Measurements from ENCODE around the gene ERFL.

DNA sequence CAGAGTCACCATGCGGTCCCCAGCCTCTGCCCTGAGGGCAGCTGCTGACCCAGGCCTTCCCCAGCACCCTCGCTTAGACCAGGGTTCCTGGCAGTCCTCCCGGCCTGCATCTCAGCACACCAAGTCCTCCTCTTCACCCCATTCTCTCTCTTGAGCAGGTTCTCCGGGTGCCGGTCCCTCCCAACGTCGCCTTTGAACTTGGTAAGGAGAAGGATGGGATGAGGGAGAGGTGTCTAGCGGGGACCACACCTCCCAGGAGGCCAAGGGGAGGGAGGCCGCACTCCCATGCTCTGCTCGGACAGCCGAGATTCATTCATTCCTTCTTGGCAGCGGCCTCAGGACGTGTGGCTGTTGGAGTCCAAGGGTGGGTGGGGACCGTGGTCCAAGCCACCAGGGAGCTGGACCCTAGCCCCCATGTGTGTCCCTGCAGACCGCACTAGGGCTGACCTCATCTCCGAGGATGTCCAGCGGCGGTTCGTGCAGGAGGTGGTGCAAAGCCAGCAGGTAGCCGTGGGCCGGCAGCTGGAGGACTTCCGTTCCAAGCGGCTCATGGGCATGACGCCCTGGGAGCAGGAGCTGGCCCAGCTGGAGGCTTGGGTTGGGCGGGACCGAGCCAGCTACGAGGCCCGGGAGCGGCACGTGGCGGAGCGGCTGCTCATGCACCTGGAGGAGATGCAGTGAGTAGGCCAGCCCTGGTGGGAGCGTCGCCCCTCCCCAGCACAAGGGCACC lies 35.9 kb downstream of the ERFL start:
- TF ChIP-seq, protein P1, sequence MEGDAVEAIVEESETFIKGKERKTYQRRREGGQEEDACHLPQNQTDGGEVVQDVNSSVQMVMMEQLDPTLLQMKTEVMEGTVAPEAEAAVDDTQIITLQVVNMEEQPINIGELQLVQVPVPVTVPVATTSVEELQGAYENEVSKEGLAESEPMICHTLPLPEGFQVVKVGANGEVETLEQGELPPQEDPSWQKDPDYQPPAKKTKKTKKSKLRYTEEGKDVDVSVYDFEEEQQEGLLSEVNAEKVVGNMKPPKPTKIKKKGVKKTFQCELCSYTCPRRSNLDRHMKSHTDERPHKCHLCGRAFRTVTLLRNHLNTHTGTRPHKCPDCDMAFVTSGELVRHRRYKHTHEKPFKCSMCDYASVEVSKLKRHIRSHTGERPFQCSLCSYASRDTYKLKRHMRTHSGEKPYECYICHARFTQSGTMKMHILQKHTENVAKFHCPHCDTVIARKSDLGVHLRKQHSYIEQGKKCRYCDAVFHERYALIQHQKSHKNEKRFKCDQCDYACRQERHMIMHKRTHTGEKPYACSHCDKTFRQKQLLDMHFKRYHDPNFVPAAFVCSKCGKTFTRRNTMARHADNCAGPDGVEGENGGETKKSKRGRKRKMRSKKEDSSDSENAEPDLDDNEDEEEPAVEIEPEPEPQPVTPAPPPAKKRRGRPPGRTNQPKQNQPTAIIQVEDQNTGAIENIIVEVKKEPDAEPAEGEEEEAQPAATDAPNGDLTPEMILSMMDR (IDR thresholded peaks at IDR 0.05): no peak
- TF ChIP-seq POLR2A (IDR thresholded peaks at IDR 0.05): no peak

Measured in esophagus squamous epithelium (tissue), 4 donors.